Large intestine (tissue), 3 donors: ENCODE measurements around the gene C22orf23. TPM values are rescaled to one million over a fixed set of nuclear protein-coding genes. Genes with fewer than 3 reads are reported as not detected.

ENCODE experiments used
- DNase-seq, 2 donors: peaks; one replicate each; pipeline versions ENCODE4 v3.0.0 to v3.0.0-alpha.2; 2013
- H3K27ac ChIP-seq: one replicate; pipeline ENCODE4 v1.5.1; 2013; ENCODE audit warnings: low read length
- H3K27me3 ChIP-seq: 2 replicates; pipeline ENCODE4 v1.6.1; 2013; ENCODE audit warnings: low read length; ENCODE audit not compliant: control insufficient read depth, insufficient read depth
- H3K36me3 ChIP-seq: 2 replicates; pipeline ENCODE4 v1.6.1; 2013; ENCODE audit warnings: low read length; ENCODE audit not compliant: control insufficient read depth, insufficient read depth
- H3K4me1 ChIP-seq: one replicate; pipeline ENCODE4 v1.6.1; 2013; ENCODE audit warnings: low read length; ENCODE audit not compliant: control insufficient read depth, insufficient read depth
- H3K4me3 ChIP-seq: one replicate; pipeline ENCODE4 v1.5.1; 2013; ENCODE audit warnings: low read length
- H3K9me3 ChIP-seq: one replicate; pipeline ENCODE4 v1.6.1; 2013; ENCODE audit warnings: mild to moderate bottlenecking, low read depth, low read length, moderate library complexity; ENCODE audit not compliant: control insufficient read depth
- WGBS: methylation state at CpG from one replicate; pipeline ENCODE4 v1.1.5; 2013; ENCODE audit warnings: low lambda C conversion rate; ENCODE audit not compliant: insufficient coverage; 5-methylcytosine and 5-hydroxymethylcytosine counted together
- polyA plus RNA-seq: library from polyadenylated mRNA; unstranded; fragments of 120-200 nt; gene quantifications from one replicate; pipeline ENCODE4 v1.2.1, GENCODE V29; 2013

The C22orf23 gene
- polyA plus RNA-seq, 1 donor, result 0.73 TPM

- Histone ChIP-seq H3K4me1 (no peaks in the 10 kb centered on the region), H3K27me3 (no peaks in the 10 kb centered on the region), H3K9me3 (no peaks in the 10 kb centered on the region), H3K36me3 (peaks cover 24% of the 10 kb centered on the region), H3K4me3 (no peak overlapping the region), H3K27ac (no peak overlapping the region)
- DNase-seq, result no peak
- 80% methylated on average over 1 of the region's 8 CpGs for WGBS
Measured at GRCh38 chr22:37912171-37912570, 41.2 kb downstream of the C22orf23 start.

- no peak for DNase-seq
- WGBS, result no CpG with 5 or more reads among the region's 8 CpGs
- H3K9me3 ChIP-seq, result no peaks in the 10 kb centered on the region
- peak overlapping the region; percentile 14 for H3K27ac ChIP-seq
- H3K4me3 ChIP-seq, result no peak overlapping the region
- H3K36me3 ChIP-seq, result peaks cover 23% of the 10 kb centered on the region
- H3K4me1 ChIP-seq, result no peaks in the 10 kb centered on the region
- no peaks in the 10 kb centered on the region for H3K27me3 ChIP-seq
Measured at GRCh38 chr22:37911697-37912096, 41.7 kb downstream of the C22orf23 start.

GRCh38 chr22:37910890-37911672 is 42.3 kb downstream of the C22orf23 start:
- H3K27me3 ChIP-seq, result no peaks in the 10 kb centered on the region
- H3K4me1 ChIP-seq, result no peaks in the 10 kb centered on the region
- WGBS, result 60% methylated on average over 1 of the region's 15 CpGs
- no peak overlapping the region for H3K4me3 ChIP-seq
- DNase-seq, result no peak
- H3K27ac ChIP-seq, result peak overlapping the region; percentile 49
- H3K36me3 ChIP-seq, result peaks cover 17% of the 10 kb centered on the region
- no peaks in the 10 kb centered on the region for H3K9me3 ChIP-seq

GRCh38 chr22:37909766-37910165 is 43.6 kb downstream of the C22orf23 start:
- DNase-seq, result no peak
- Histone ChIP-seq H3K27ac (peak overlapping the region; percentile 49), H3K4me3 (no peak overlapping the region), H3K27me3 (no peaks in the 10 kb centered on the region), H3K4me1 (peaks cover 4% of the 10 kb centered on the region), H3K9me3 (no peaks in the 10 kb centered on the region), H3K36me3 (peaks cover 13% of the 10 kb centered on the region)
- WGBS, result no CpG with 5 or more reads among the region's 7 CpGs

- 100% methylated on average over 1 of the region's 19 CpGs for WGBS
- Histone ChIP-seq H3K27ac (no peak overlapping the region), H3K9me3 (no peaks in the 10 kb centered on the region), H3K4me3 (peak overlapping the region; percentile 59), H3K4me1 (peaks cover 4% of the 10 kb centered on the region), H3K27me3 (no peaks in the 10 kb centered on the region), H3K36me3 (peaks cover 4% of the 10 kb centered on the region)
- DNase-seq, result no peak
Measured at GRCh38 chr22:37907036-37907954, 46.1 kb downstream of the C22orf23 start.

GRCh38 chr22:37906364-37907008 is 46.9 kb downstream of the C22orf23 start:
- H3K4me3 ChIP-seq, result peak overlapping the region; percentile 59
- H3K36me3 ChIP-seq, result no peaks in the 10 kb centered on the region
- H3K27ac ChIP-seq, result no peak overlapping the region
- peaks cover 4% of the 10 kb centered on the region for H3K4me1 ChIP-seq
- no peaks in the 10 kb centered on the region for H3K27me3 ChIP-seq
- peak in 1 of 2 donors; percentile 22 for DNase-seq
- no peaks in the 10 kb centered on the region for H3K9me3 ChIP-seq
- WGBS, result no CpG with 5 or more reads among the region's 75 CpGs

- H3K4me1 ChIP-seq, result peaks cover 4% of the 10 kb centered on the region
- DNase-seq, result peak; percentile 48 to 79
Measured at GRCh38 chr22:37905534-37906363, 47.7 kb downstream of the C22orf23 start, which contains the start of gene MICALL1. TSS of gene MICALL1 (plus strand) at chr22:37906297. CDS start at chr22:37906423, 126 bp downstream.

GRCh38 chr22:37904572-37905533 is 48.5 kb downstream of the C22orf23 start:
- peak in 1 of 2 donors; percentile 29 for DNase-seq
- no CpG with 5 or more reads among the region's 10 CpGs for WGBS
- Histone ChIP-seq H3K36me3 (no peaks in the 10 kb centered on the region), H3K4me3 (no peak overlapping the region), H3K27me3 (no peaks in the 10 kb centered on the region), H3K4me1 (peaks cover 4% of the 10 kb centered on the region), H3K9me3 (no peaks in the 10 kb centered on the region), H3K27ac (peak overlapping the region; percentile 40)

More at GRCh38 chr22:37905534-37906363, 47.7 kb downstream of the C22orf23 start, which contains the start of gene MICALL1:
- Histone ChIP-seq H3K9me3 (no peaks in the 10 kb centered on the region), H3K27me3 (no peaks in the 10 kb centered on the region), H3K4me3 (peak within 1 kb of the TSS; percentile 59), H3K36me3 (no peaks in the 10 kb centered on the region), H3K27ac (peak within 1 kb of the TSS; percentile 40)
- WGBS, result no CpG with 5 or more reads among the region's 90 CpGs
